IPS-11a (cell line): ENCODE data around the gene SH3RF3.
"Not testable (repeated sequence)": the region's sequence is repeated elsewhere in the genome, so short reads cannot be mapped to it uniquely, and the experiment has no call there.

Source experiments
- H3K4me3 ChIP-seq: one replicate; pipeline ENCODE4 v1.5.1; 2013; ENCODE audit warnings: low read depth, low read length, control low read depth

The SH3RF3 gene

GRCh38 chr2:109117780-109118179, 11.2 kb upstream of the SH3RF3 start:
- H3K4me3 ChIP-seq = no peak overlapping the region

GRCh38 chr2:109118321-109118720, 10.7 kb upstream of the SH3RF3 start:
- no peak overlapping the region for H3K4me3 ChIP-seq

GRCh38 chr2:109120166-109120565, 8.8 kb upstream of the SH3RF3 start:
- H3K4me3 ChIP-seq = no peak overlapping the region

GRCh38 chr2:109120686-109121085, 8.3 kb upstream of the SH3RF3 start:
- H3K4me3 ChIP-seq = not testable (repeated sequence)

GRCh38 chr2:109123586-109124201, 5.3 kb upstream of the SH3RF3 start:
- H3K4me3 ChIP-seq = no peak overlapping the region

GRCh38 chr2:109124982-109125592, 3.9 kb upstream of the SH3RF3 start:
- no peak overlapping the region for H3K4me3 ChIP-seq

GRCh38 chr2:109125593-109126500, 3.2 kb upstream of the SH3RF3 start:
- H3K4me3 ChIP-seq = no peak overlapping the region

GRCh38 chr2:109126501-109126860, 2.5 kb upstream of the SH3RF3 start:
- no peak overlapping the region for H3K4me3 ChIP-seq

GRCh38 chr2:109127556-109127955, 1.4 kb upstream of the SH3RF3 start:
- no peak overlapping the region for H3K4me3 ChIP-seq

- peak overlapping the region; percentile 45 for H3K4me3 ChIP-seq
Measured at GRCh38 chr2:109128048-109128615, 873 bp upstream of the SH3RF3 start.

- peak overlapping the region; percentile 30 for H3K4me3 ChIP-seq
Measured at GRCh38 chr2:109129356-109129920, 433 bp downstream of the SH3RF3 start.

- peak overlapping the region; percentile 30 for H3K4me3 ChIP-seq
Measured at GRCh38 chr2:109129921-109130722, 1.1 kb downstream of the SH3RF3 start.

GRCh38 chr2:109130723-109130995, 1.7 kb downstream of the SH3RF3 start:
- H3K4me3 ChIP-seq = no peak overlapping the region

GRCh38 chr2:109131777-109132176, 2.8 kb downstream of the SH3RF3 start:
- no peak overlapping the region for H3K4me3 ChIP-seq

GRCh38 chr2:109132626-109133025, 3.6 kb downstream of the SH3RF3 start:
- H3K4me3 ChIP-seq = no peak overlapping the region

- H3K4me3 ChIP-seq = no peak overlapping the region
Measured at GRCh38 chr2:109133746-109134145, 4.7 kb downstream of the SH3RF3 start.

- H3K4me3 ChIP-seq = no peak overlapping the region
Measured at GRCh38 chr2:109134741-109135358, 5.8 kb downstream of the SH3RF3 start.

- no peak overlapping the region for H3K4me3 ChIP-seq
Measured at GRCh38 chr2:109135359-109136197, 6.6 kb downstream of the SH3RF3 start.

- H3K4me3 ChIP-seq = no peak overlapping the region
Measured at GRCh38 chr2:109136542-109136941, 7.5 kb downstream of the SH3RF3 start.
